Gastrocnemius medialis (tissue), 4 donors: ENCODE measurements around the gene CACNB4.

Source experiments
- CTCF ChIP-seq, 5 experiments: fragments of 450-650 bp in 3 of 5; fragments of 200-600 bp in 2 of 5; sonication (generic) in 2 of 5; IDR thresholded peaks in 4 of 5; conservative IDR thresholded peaks in 1 of 5; 1 replicate in 4 of 5; 2 replicates in 1 of 5; pipeline ENCODE4 v1.5.1; 2016 to 2019; ENCODE audit warnings: antibody characterized with exemption in 5 of 5, mild to moderate bottlenecking in 3 of 5, moderate library complexity in 3 of 5
- POLR2A ChIP-seq, 2 donors: fragments of 450-650 bp; IDR thresholded peaks; one replicate each; pipeline ENCODE4 v1.6.1; 2017; ENCODE audit warnings: antibody characterized with exemption in 2 of 2, mild to moderate bottlenecking in 2 of 2, moderate library complexity in 2 of 2

GRCh38 chr2:152075461-152076050, 23.3 kb downstream of the CACNB4 start:
- no peak for TF ChIP-seq CTCF (IDR thresholded peaks at IDR 0.05 in 4 of 5, conservative IDR thresholded peaks at IDR 0.05 in 1 of 5)
- no peak for TF ChIP-seq POLR2A (IDR thresholded peaks at IDR 0.05)
